Esophagus muscularis mucosa (tissue), 3 donors: ENCODE measurements around the gene ADD3.

ENCODE experiments used
- CTCF ChIP-seq, 3 experiments: fragments of 200-600 bp in 2 of 3; fragments of 450-650 bp in 1 of 3; sonication (generic) in 2 of 3; IDR thresholded peaks; one replicate each; pipeline ENCODE4 v1.5.1; 2017 to 2019; ENCODE audit warnings: antibody characterized with exemption in 3 of 3, mild to moderate bottlenecking in 2 of 3, moderate library complexity in 1 of 3
- POLR2AphosphoS5 ChIP-seq, 2 donors: sonication (generic); formaldehyde crosslinking; IDR thresholded peaks; one replicate each; pipeline ENCODE4 v1.6.1; 2017; ENCODE audit warnings: antibody characterized with exemption in 2 of 2

GRCh38 chr10:109994711-109995577, 12.8 kb upstream of the ADD3 start:
- TF ChIP-seq CTCF (IDR thresholded peaks at IDR 0.05) (no peak), POLR2AphosphoS5 (IDR thresholded peaks at IDR 0.05) (no peak)
